ENCODE data around the gene OR56A1.

Gene OR56A1

GRCh38 chr11:5986885-5987284 lies 43.7 kb downstream of the OR56A1 start, which contains the start of gene OR52L1:
Gene OR52L1 (minus strand): TSS chr11:5986985. CDS start chr11:5986930, 55 bp downstream.
- no peak for DNase-seq

- no peak for DNase-seq
Observed at GRCh38 chr11:5983443-5983842, 47.1 kb downstream of the OR56A1 start.

- no peak for DNase-seq
Observed at GRCh38 chr11:5973530-5973929, 57.0 kb downstream of the OR56A1 start.
